HepG2 (cell line): ENCODE measurements around the gene MAST1. TPM values are rescaled to one million over a fixed set of nuclear protein-coding genes. Genes with fewer than 3 reads are reported as not detected.

Experiments
- CCDC6 ChIP-seq: sonication (generic); formaldehyde crosslinking; IDR thresholded peaks from 2 replicates; pipeline ENCODE4 v1.8.1; 2022; ENCODE audit warnings: mild to moderate bottlenecking, missing genetic modification reagents, moderate library complexity
- FLYWCH1 ChIP-seq: sonication (generic); formaldehyde crosslinking; IDR thresholded peaks from 2 replicates; pipeline ENCODE4 v1.8.1; 2023; ENCODE audit warnings: mild to moderate bottlenecking, missing genetic modification reagents
- HOXA9 ChIP-seq: sonication (generic); formaldehyde crosslinking; IDR thresholded peaks from 2 replicates; pipeline ENCODE4 v1.8.1; 2022; ENCODE audit warnings: missing genetic modification reagents, mild to moderate bottlenecking, moderate library complexity, borderline replicate concordance
- NCOR1 ChIP-seq: fragments of 200-600 bp; sonication (generic); IDR thresholded peaks from 2 replicates; pipeline ENCODE4 v1.7.0; 2017; ENCODE audit warnings: antibody characterized with exemption, low read length, borderline replicate concordance
- RAD51 ChIP-seq: fragments of 450-650 bp; IDR thresholded peaks from 2 replicates; pipeline ENCODE4 v1.6.1; 2016; ENCODE audit warnings: borderline replicate concordance
- RBM22 ChIP-seq: fragments of 200-400 bp; formaldehyde crosslinking; optimal IDR thresholded peaks from 2 replicates; pipeline ENCODE3; 2017; ENCODE audit warnings: mild to moderate bottlenecking, low read length, moderate library complexity
- RCOR2 ChIP-seq: IDR thresholded peaks from 2 replicates; pipeline ENCODE4 v1.6.1; 2016; ENCODE audit warnings: missing biosample characterization, missing genetic modification reagents
- RERE ChIP-seq: IDR thresholded peaks from 2 replicates; pipeline ENCODE4 v1.6.1; 2016; ENCODE audit warnings: low read depth, missing genetic modification reagents, missing compliant biosample characterization
- RFX5 ChIP-seq: IDR thresholded peaks from 2 replicates; pipeline ENCODE4 v1.6.1; 2011; ENCODE audit warnings: low read depth, low read length, improper control_type of control experiment
- SIN3A ChIP-seq: IDR thresholded peaks from 2 replicates; pipeline ENCODE4 v1.6.1; 2011; ENCODE audit warnings: low read depth, mild to moderate bottlenecking, control low read depth, low read length, borderline replicate concordance
- SMAD3 ChIP-seq: sonication (generic); formaldehyde crosslinking; IDR thresholded peaks from 2 replicates; pipeline ENCODE4 v1.4.0; 2020; ENCODE audit warnings: missing genetic modification reagents
- SMARCE1 ChIP-seq: fragments of 450-650 bp; IDR thresholded peaks from 2 replicates; pipeline ENCODE4 v1.6.1; 2017; ENCODE audit warnings: borderline replicate concordance
- SUZ12 ChIP-seq: fragments of 150-350 bp; IDR thresholded peaks from 2 replicates; pipeline ENCODE4 v1.6.1; 2014; ENCODE audit warnings: low read depth, low read length
- ZBTB7B ChIP-seq: sonication (generic); formaldehyde crosslinking; IDR thresholded peaks from 2 replicates; pipeline ENCODE4 v1.4.0; 2020; ENCODE audit warnings: missing genetic modification reagents
- ZNF136 ChIP-seq: sonication (generic); formaldehyde crosslinking; IDR thresholded peaks from 2 replicates; pipeline ENCODE4 v1.8.1; 2022; ENCODE audit warnings: low read depth, mild to moderate bottlenecking, moderate library complexity, missing genetic modification reagents
- ZNF382 ChIP-seq: sonication (generic); formaldehyde crosslinking; IDR thresholded peaks from 2 replicates; pipeline ENCODE4 v1.5.0; 2020; ENCODE audit warnings: missing genetic modification reagents, mild to moderate bottlenecking, borderline replicate concordance
- ZNF510 ChIP-seq: sonication (generic); formaldehyde crosslinking; IDR thresholded peaks from 2 replicates; pipeline ENCODE4 v1.4.0; 2020; ENCODE audit warnings: low read depth, mild to moderate bottlenecking, missing genetic modification reagents
- ZNF7 ChIP-seq: IDR thresholded peaks from 2 replicates; pipeline ENCODE4 v1.6.1; 2016; ENCODE audit warnings: missing biosample characterization, missing genetic modification reagents
- ZNF879 ChIP-seq: sonication (generic); formaldehyde crosslinking; IDR thresholded peaks from 2 replicates; pipeline ENCODE4 v1.8.1; 2023; ENCODE audit warnings: missing genetic modification reagents
- polyA plus RNA-seq, 8 experiments: library from polyadenylated mRNA; depleted of rRNA in 3 of 8; stranded (reverse) in 7 of 8; unstranded in 1 of 8; fragments of >200 nt; fragmentation: Illumina TruSeq in 4 of 8; extraction: Trizol in 4 of 8; gene quantifications; 2 replicates each; pipeline versions ENCODE4 v1.2.1 to v1.2.3, GENCODE V29; 2011 to 2016; ENCODE audit warnings: low read depth in 4 of 8, missing spikeins in 1 of 8, mixed read lengths in 1 of 8; ENCODE audit not compliant: insufficient read depth in 1 of 8
- total RNA-seq, 5 experiments: library from RNA; depleted of rRNA; stranded (reverse); fragments of >200 nt; fragmentation: Illumina TruSeq; extraction: Trizol; gene quantifications; 2 replicates each; pipeline ENCODE4 v1.2.3, GENCODE V29; 2016; ENCODE audit warnings: low read depth in 1 of 5
- TF ChIP-seq, protein P1 (sequence below): sonication (generic); formaldehyde crosslinking; IDR thresholded peaks from 2 replicates; pipeline ENCODE4 v1.4.0; 2020; ENCODE audit warnings: missing genetic modification reagents
- TF ChIP-seq, protein P2 (sequence below): sonication (generic); formaldehyde crosslinking; IDR thresholded peaks from 2 replicates; pipeline ENCODE4 v1.5.0; 2020; ENCODE audit warnings: mild to moderate bottlenecking, missing genetic modification reagents, moderate library complexity

MAST1 gene
- total and polyA plus RNA-seq, 2 of the 13 experiments (the other 11 are each of a cell fraction or from before 2014, with no cell fraction given): 0.73 to 4.7 TPM

DNA sequence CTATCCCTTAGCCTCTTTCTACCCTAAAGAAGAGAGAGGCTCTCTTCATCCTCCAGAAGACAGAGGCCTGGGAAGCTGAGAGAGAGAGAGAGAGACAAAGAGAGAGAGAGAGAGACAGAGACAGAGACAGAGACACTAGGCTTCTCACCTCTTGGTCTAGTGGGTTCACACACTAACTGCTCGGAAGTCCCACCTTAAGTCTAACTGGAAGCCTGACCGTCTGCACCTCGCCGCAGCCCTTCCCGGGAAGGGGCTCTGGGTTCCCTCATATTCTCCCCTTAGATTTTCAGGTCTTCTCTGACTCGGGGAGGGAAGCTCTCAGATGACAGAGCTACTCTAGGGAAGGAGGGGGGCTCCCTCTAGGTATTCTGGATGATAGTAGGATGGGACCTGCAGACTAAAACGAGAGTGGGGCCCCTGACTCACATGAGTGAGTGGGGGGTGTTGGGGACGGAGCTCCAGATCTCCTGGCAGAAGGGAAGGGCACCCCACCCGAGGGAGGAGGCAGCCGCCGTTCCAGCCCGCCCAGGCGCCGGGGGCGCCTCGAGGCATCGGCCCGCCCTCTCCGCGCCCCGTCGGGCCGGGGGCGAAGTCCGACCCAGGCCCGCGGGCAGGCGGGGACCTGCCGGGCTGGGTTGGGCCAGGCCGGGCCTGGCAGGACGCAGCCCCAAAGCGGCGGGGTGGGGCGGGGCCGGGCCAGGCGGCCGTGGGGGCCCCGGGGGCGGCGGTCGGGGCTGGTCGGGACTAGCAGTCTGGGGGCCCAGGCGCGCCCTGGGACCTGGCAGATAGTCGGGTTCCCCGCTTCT is 49.0 kb upstream of the MAST1 start (continued):
- TF ChIP-seq RERE (no peak), CCDC6 (CRISPR knock-in tag) (no peak), ZNF879 (CRISPR knock-in tag) (no peak), ZNF382 (no peak), SMAD3 (CRISPR knock-in tag) (no peak), RAD51 (no peak), NCOR1 (peak; percentile 16; the same call in 1 of the 2 replicates), ZNF136 (CRISPR knock-in tag) (no peak), FLYWCH1 (no peak), RCOR2 (CRISPR knock-in tag) (0 out of 2 replicates have a peak, but pooled peaks have one; percentile 44), SMARCE1 (no peak), ZBTB7B (CRISPR knock-in tag) (peak; percentile 4; the same call in 1 of the 2 replicates), SIN3A (peak; percentile 37; the same call in 1 of the 2 replicates), RFX5 (no peak), RBM22 (no peak), ZNF510 (CRISPR knock-in tag) (no peak), ZNF7 (CRISPR knock-in tag) (no peak), SUZ12 (no peak), HOXA9 (CRISPR knock-in tag) (0 out of 2 replicates have a peak, but pooled peaks have one; percentile 24)
- TF ChIP-seq, protein P1, sequence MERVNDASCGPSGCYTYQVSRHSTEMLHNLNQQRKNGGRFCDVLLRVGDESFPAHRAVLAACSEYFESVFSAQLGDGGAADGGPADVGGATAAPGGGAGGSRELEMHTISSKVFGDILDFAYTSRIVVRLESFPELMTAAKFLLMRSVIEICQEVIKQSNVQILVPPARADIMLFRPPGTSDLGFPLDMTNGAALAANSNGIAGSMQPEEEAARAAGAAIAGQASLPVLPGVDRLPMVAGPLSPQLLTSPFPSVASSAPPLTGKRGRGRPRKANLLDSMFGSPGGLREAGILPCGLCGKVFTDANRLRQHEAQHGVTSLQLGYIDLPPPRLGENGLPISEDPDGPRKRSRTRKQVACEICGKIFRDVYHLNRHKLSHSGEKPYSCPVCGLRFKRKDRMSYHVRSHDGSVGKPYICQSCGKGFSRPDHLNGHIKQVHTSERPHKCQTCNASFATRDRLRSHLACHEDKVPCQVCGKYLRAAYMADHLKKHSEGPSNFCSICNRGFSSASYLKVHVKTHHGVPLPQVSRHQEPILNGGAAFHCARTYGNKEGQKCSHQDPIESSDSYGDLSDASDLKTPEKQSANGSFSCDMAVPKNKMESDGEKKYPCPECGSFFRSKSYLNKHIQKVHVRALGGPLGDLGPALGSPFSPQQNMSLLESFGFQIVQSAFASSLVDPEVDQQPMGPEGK (CRISPR knock-in tag): no peak
- TF ChIP-seq, protein P2, sequence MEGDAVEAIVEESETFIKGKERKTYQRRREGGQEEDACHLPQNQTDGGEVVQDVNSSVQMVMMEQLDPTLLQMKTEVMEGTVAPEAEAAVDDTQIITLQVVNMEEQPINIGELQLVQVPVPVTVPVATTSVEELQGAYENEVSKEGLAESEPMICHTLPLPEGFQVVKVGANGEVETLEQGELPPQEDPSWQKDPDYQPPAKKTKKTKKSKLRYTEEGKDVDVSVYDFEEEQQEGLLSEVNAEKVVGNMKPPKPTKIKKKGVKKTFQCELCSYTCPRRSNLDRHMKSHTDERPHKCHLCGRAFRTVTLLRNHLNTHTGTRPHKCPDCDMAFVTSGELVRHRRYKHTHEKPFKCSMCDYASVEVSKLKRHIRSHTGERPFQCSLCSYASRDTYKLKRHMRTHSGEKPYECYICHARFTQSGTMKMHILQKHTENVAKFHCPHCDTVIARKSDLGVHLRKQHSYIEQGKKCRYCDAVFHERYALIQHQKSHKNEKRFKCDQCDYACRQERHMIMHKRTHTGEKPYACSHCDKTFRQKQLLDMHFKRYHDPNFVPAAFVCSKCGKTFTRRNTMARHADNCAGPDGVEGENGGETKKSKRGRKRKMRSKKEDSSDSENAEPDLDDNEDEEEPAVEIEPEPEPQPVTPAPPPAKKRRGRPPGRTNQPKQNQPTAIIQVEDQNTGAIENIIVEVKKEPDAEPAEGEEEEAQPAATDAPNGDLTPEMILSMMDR (CRISPR knock-in tag): no peak
